Nephron (organoid): ENCODE measurements around the gene ARHGAP26.

ENCODE experiments used
- H3K27ac Mint-ChIP-seq, 3 experiments: 2 replicates each; pipeline ENCODE4 v1.8.0; 2020; ENCODE audit warnings: mixed read lengths in 3 of 3, mild to moderate bottlenecking in 2 of 3, moderate library complexity in 1 of 3
- H3K27me3 Mint-ChIP-seq: 2 replicates; pipeline ENCODE4 v1.8.0; 2021; ENCODE audit warnings: low read depth, mild to moderate bottlenecking, moderate library complexity, mixed read lengths
- H3K36me3 Mint-ChIP-seq: 2 replicates; pipeline ENCODE4 v1.8.0; 2020; ENCODE audit warnings: low read depth, mixed read lengths
- H3K4me1 Mint-ChIP-seq: 2 replicates; pipeline ENCODE4 v1.8.0; 2020; ENCODE audit warnings: mixed read lengths
- H3K4me3 Mint-ChIP-seq, 3 experiments: 2 replicates each; pipeline ENCODE4 v1.8.0; 2020; ENCODE audit warnings: mild to moderate bottlenecking in 3 of 3, mixed read lengths in 3 of 3, moderate library complexity in 2 of 3
- H3K9me3 Mint-ChIP-seq: 2 replicates; pipeline ENCODE4 v1.8.0; 2020; ENCODE audit warnings: mixed read lengths
- TF ChIP-seq, protein P1 (sequence below), 3 experiments: fragments of 200-600 bp; sonication (generic); IDR thresholded peaks; one replicate each; pipeline ENCODE4 v1.5.0; 2021; ENCODE audit warnings: antibody characterized with exemption in 3 of 3; ENCODE audit not compliant: unreplicated experiment in 3 of 3

The ARHGAP26 gene

DNA sequence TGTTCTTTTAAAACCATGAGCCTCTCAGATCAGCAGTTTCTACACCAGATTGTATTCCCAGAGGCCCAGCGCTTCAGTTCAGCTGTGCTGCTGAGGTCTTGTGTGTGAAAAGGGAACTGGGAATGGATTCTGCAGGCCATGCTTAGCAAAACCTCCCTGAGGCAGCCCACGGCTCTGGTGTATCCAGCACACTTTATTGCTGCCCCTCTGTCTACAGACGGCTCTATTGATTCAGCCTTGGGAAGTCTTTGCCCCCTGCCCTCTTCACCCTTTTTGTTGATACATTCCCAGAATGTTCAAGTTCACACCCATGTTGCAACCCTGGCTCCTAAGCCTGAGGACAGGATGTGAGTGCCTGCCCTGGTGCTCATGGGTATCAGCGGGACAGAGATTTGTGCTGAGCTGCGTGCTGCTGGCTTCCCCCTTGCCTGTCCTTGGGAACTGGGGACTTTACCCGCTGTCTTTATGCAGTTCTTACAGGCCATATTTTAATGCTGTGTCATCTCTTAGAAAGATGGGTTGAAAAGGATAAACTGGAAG, 37.3 kb downstream of the ARHGAP26 start:
- TF ChIP-seq, protein P1, sequence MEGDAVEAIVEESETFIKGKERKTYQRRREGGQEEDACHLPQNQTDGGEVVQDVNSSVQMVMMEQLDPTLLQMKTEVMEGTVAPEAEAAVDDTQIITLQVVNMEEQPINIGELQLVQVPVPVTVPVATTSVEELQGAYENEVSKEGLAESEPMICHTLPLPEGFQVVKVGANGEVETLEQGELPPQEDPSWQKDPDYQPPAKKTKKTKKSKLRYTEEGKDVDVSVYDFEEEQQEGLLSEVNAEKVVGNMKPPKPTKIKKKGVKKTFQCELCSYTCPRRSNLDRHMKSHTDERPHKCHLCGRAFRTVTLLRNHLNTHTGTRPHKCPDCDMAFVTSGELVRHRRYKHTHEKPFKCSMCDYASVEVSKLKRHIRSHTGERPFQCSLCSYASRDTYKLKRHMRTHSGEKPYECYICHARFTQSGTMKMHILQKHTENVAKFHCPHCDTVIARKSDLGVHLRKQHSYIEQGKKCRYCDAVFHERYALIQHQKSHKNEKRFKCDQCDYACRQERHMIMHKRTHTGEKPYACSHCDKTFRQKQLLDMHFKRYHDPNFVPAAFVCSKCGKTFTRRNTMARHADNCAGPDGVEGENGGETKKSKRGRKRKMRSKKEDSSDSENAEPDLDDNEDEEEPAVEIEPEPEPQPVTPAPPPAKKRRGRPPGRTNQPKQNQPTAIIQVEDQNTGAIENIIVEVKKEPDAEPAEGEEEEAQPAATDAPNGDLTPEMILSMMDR (IDR thresholded peaks at IDR 0.05; ENCODE audit: unreplicated experiment in 3 of 3), result no peak
- Mint-ChIP-seq H3K9me3 (no peaks in the 10 kb centered on the region), H3K4me1 (peaks cover 52% of the 10 kb centered on the region), H3K4me3 (no peak overlapping the region), H3K36me3 (no peaks in the 10 kb centered on the region), H3K27ac (peak overlapping the region; percentile 35 to 83 (median 78)), H3K27me3 (no peaks in the 10 kb centered on the region)

DNA sequence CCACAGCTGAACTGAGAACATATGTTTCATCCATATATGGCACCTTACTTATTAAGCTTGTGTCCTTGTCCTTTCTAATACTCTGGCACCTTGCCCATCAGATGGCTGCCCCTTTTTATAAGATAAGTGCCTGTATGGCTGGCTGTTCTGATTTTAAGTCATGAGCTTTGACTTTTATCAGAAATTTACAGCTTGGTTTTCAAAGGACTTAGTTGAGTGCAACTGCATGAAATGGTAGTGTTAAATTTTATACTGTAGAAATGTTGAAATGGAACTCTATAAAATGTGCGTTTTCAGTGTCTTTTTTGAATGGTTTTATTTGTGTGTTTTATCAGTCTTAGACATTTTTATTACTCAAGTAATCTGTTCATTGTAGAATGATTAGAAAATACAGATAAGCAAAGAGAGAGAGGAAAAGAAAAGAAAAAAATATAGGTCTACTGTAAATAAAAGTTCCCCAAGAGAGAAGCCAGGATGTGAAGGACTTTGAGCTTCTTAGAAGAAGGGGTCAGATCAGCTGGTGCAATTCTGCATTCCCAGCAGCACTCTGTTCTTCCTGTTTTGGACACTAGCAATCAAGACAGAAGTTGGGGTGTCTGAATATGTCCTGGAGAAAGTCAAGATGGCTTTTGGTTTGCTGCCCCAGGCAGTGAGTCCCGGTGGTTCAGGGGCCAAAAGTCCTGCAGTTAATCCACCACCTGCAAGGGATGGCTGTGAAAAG, 38.9 kb downstream of the ARHGAP26 start:
- Mint-ChIP-seq H3K27ac (peak overlapping the region; percentile 71 to 86 (median 78)), H3K27me3 (no peaks in the 10 kb centered on the region), H3K36me3 (no peaks in the 10 kb centered on the region), H3K4me3 (peak overlapping the region in 1 of 3 experiments; percentile 17), H3K4me1 (peaks cover 60% of the 10 kb centered on the region), H3K9me3 (no peaks in the 10 kb centered on the region)
- TF ChIP-seq, protein P1 (IDR thresholded peaks at IDR 0.05; ENCODE audit: unreplicated experiment in 3 of 3), result no peak

DNA sequence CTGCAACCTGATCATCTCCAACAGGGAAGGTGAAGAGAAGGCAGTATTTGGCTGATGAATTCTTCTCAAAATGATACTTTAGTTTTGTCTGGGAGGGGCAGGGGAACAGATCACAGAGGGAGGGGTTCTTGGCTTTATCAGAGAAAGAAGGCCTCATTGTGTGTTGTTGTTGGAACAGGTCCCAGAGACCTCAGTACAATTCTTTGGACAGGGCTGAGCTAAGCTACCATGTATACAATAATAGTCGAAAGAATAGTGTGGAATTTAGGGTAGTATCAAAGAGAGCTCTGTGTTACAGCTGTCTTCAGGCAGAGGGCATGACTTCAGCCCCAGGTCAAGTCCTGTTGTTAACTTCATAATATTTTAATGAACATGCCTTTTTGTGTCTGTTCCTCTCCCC, 39.9 kb downstream of the ARHGAP26 start:
- Mint-ChIP-seq H3K36me3 (no peaks in the 10 kb centered on the region), H3K27me3 (no peaks in the 10 kb centered on the region), H3K27ac (peak overlapping the region; percentile 71 to 86 (median 78)), H3K4me1 (peaks cover 66% of the 10 kb centered on the region), H3K4me3 (peak overlapping the region in 1 of 3 experiments; percentile 7), H3K9me3 (no peaks in the 10 kb centered on the region)
- TF ChIP-seq, protein P1 (IDR thresholded peaks at IDR 0.05; ENCODE audit: unreplicated experiment in 3 of 3), result no peak

DNA sequence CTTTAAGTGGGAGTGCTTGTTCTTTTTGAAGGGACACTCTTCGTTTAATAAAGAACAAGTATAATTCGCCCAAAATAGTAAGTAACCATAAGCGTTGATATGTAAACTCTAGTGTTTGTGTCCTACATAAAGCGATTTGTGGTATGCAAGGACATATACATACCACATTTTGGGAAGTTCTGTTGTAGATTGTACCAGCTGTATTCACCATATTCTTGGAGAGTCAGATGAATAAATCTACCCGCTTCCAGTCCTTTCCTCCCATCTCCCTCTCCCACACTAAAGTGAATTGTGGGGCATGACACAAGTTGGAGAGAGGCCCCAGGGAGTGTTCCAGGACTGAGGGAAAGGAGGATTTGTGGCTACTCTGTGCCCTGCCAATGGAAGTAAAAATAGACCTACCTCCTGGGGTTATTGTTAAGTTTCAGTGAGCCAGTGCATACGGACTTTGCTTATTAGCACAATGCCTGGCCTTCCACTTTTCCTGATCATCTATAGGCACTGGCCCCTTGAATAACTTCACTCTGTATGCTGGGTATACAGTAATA, 40.6 kb downstream of the ARHGAP26 start:
- Mint-ChIP-seq H3K4me1 (peaks cover 66% of the 10 kb centered on the region), H3K4me3 (no peak overlapping the region), H3K27ac (peak overlapping the region; percentile 54 to 78 (median 71)), H3K27me3 (no peaks in the 10 kb centered on the region), H3K9me3 (no peaks in the 10 kb centered on the region), H3K36me3 (no peaks in the 10 kb centered on the region)
- TF ChIP-seq, protein P1 (IDR thresholded peaks at IDR 0.05; ENCODE audit: unreplicated experiment in 3 of 3), result no peak

DNA sequence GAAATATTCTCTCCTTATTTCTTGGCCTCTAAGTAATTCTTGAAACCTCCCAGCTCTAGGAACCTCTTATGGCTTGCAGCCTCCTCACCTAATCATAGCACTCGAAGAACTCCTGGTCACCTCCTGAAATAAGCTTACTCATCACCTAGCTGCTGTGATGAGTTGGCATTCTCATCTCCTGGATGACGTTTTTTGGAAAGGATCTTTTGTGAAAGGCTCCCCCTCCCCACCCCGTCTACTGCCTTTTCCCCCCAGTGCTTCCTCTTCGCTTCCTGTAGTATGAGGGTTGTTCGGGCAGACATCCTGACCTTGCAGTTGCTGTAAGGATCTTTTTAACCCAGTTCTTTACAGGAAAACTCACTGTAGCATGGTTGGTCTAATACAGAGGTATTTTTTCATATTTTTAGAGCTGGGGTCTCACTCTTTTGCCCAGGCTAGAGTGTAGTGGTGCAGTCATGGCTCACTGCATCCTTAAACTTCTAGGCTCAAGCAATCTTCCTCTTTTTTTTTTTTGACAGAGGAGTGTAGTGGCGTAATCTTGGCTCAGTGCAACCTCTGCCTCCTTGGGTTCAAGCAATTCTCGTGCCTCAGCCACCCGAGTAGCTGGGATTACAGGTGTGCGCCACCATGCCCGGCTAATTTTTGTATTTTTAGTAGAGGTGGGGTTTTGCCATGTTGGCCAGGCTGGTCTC, 41.8 kb downstream of the ARHGAP26 start:
- Mint-ChIP-seq H3K27ac (peak overlapping the region in 2 of 3 experiments; percentile 64 to 78), H3K27me3 (no peaks in the 10 kb centered on the region), H3K36me3 (no peaks in the 10 kb centered on the region), H3K9me3 (no peaks in the 10 kb centered on the region), H3K4me1 (peaks cover 67% of the 10 kb centered on the region), H3K4me3 (no peak overlapping the region)
- TF ChIP-seq, protein P1 (IDR thresholded peaks at IDR 0.05; ENCODE audit: unreplicated experiment in 3 of 3), result no peak
